GM23338 (cell line): Measurements from ENCODE around the gene KAT8.

Experiments
- CREB1 ChIP-seq: fragments of 250-450 bp; sonication (Bioruptor Pico); IDR thresholded peaks from 2 replicates; pipeline ENCODE4 v1.5.0; 2020; ENCODE audit warnings: low read depth, mild to moderate bottlenecking, moderate library complexity
- EZH2 ChIP-seq: fragments of 200-600 bp; sonication (generic); IDR thresholded peaks from one replicate; pipeline ENCODE4 v1.8.0; 2017; ENCODE audit warnings: antibody characterized with exemption, mild to moderate bottlenecking, low read depth; ENCODE audit not compliant: unreplicated experiment
- EZH2phosphoT487 ChIP-seq: fragments of 200-600 bp; sonication (generic); IDR thresholded peaks from one replicate; pipeline ENCODE4 v1.8.1; 2018; ENCODE audit warnings: antibody characterized with exemption; ENCODE audit not compliant: unreplicated experiment
- POLR2AphosphoS5 ChIP-seq: IDR thresholded peaks from 2 replicates; pipeline ENCODE4 v1.6.1; 2016; ENCODE audit warnings: antibody characterized with exemption, low read depth
- TF ChIP-seq, protein P1 (sequence below), 2 experiments: fragments of 200-600 bp in 1 of 2; sonication (generic) in 1 of 2; conservative IDR thresholded peaks; 2 replicates each; pipeline versions ENCODE4 v1.5.1 to v1.6.1; 2016 to 2017; ENCODE audit warnings: antibody characterized with exemption in 2 of 2, low read depth in 2 of 2, mild to moderate bottlenecking in 2 of 2, moderate library complexity in 1 of 2
- TF ChIP-seq, protein P2 (sequence below): IDR thresholded peaks from one replicate; pipeline ENCODE4 v1.6.1; 2018; ENCODE audit warnings: antibody characterized with exemption; ENCODE audit not compliant: unreplicated experiment
- TF ChIP-seq, protein P3 (sequence below): IDR thresholded peaks from 2 replicates; pipeline ENCODE4 v1.6.1; 2016; ENCODE audit warnings: antibody characterized with exemption

DNA sequence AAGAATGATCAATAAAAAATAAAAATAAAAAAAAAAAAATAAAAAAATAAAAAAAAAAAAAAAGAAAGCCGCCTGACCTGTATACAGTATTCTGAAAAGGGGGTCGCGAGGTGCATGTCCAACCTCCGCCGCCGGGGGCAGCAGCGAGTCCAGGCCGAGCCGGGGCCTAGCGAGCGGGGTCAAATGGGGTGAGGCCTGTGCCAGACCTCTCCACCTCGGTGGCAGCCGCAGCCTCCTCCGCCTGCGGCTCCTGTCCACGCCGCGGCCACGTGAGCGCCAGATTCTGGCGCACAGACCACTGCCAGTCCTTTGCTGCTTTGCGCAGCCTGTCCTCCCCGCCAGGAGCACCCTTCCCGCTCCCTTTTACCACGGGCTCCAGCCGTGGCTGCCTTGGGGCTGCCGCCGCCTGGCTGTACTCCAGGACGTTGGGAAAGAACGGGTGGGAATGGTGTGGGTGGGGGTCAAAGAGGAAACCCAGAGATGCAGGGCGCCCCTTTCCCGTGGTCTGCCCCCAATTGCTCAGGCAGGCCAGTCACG lies 11.7 kb upstream of the KAT8 start:
- TF ChIP-seq, protein P1, sequence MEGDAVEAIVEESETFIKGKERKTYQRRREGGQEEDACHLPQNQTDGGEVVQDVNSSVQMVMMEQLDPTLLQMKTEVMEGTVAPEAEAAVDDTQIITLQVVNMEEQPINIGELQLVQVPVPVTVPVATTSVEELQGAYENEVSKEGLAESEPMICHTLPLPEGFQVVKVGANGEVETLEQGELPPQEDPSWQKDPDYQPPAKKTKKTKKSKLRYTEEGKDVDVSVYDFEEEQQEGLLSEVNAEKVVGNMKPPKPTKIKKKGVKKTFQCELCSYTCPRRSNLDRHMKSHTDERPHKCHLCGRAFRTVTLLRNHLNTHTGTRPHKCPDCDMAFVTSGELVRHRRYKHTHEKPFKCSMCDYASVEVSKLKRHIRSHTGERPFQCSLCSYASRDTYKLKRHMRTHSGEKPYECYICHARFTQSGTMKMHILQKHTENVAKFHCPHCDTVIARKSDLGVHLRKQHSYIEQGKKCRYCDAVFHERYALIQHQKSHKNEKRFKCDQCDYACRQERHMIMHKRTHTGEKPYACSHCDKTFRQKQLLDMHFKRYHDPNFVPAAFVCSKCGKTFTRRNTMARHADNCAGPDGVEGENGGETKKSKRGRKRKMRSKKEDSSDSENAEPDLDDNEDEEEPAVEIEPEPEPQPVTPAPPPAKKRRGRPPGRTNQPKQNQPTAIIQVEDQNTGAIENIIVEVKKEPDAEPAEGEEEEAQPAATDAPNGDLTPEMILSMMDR (conservative IDR thresholded peaks at IDR 0.05; ENCODE audit: low read depth in 2 of 2): peak; percentile 70 to 78
- TF ChIP-seq EZH2: no peak
- TF ChIP-seq CREB1: no peak
- TF ChIP-seq POLR2AphosphoS5: no peak
- TF ChIP-seq, protein P2, sequence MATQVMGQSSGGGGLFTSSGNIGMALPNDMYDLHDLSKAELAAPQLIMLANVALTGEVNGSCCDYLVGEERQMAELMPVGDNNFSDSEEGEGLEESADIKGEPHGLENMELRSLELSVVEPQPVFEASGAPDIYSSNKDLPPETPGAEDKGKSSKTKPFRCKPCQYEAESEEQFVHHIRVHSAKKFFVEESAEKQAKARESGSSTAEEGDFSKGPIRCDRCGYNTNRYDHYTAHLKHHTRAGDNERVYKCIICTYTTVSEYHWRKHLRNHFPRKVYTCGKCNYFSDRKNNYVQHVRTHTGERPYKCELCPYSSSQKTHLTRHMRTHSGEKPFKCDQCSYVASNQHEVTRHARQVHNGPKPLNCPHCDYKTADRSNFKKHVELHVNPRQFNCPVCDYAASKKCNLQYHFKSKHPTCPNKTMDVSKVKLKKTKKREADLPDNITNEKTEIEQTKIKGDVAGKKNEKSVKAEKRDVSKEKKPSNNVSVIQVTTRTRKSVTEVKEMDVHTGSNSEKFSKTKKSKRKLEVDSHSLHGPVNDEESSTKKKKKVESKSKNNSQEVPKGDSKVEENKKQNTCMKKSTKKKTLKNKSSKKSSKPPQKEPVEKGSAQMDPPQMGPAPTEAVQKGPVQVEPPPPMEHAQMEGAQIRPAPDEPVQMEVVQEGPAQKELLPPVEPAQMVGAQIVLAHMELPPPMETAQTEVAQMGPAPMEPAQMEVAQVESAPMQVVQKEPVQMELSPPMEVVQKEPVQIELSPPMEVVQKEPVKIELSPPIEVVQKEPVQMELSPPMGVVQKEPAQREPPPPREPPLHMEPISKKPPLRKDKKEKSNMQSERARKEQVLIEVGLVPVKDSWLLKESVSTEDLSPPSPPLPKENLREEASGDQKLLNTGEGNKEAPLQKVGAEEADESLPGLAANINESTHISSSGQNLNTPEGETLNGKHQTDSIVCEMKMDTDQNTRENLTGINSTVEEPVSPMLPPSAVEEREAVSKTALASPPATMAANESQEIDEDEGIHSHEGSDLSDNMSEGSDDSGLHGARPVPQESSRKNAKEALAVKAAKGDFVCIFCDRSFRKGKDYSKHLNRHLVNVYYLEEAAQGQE: no peak
- TF ChIP-seq EZH2phosphoT487: no peak
- TF ChIP-seq, protein P3, sequence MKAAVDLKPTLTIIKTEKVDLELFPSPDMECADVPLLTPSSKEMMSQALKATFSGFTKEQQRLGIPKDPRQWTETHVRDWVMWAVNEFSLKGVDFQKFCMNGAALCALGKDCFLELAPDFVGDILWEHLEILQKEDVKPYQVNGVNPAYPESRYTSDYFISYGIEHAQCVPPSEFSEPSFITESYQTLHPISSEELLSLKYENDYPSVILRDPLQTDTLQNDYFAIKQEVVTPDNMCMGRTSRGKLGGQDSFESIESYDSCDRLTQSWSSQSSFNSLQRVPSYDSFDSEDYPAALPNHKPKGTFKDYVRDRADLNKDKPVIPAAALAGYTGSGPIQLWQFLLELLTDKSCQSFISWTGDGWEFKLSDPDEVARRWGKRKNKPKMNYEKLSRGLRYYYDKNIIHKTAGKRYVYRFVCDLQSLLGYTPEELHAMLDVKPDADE: no peak
